Stimulated activated CD4-positive, alpha-beta T cell treated with anti-CD3 and anti-CD28 coated beads, TNF-alpha, amount 100 ng/mL, for 1 hour (primary cell): Measurements from ENCODE around the gene CABP4.
"Not testable (repeated sequence)": the region's sequence is repeated elsewhere in the genome, so short reads cannot be mapped to it uniquely, and the experiment has no call there.

Experiments
- DNase-seq, 3 donors: peaks; one replicate each; pipeline ENCODE4 v3.0.0-alpha.2; 2020; ENCODE audit warnings: low read depth in 3 of 3, low spot score in 1 of 3

The CABP4 gene

DNA sequence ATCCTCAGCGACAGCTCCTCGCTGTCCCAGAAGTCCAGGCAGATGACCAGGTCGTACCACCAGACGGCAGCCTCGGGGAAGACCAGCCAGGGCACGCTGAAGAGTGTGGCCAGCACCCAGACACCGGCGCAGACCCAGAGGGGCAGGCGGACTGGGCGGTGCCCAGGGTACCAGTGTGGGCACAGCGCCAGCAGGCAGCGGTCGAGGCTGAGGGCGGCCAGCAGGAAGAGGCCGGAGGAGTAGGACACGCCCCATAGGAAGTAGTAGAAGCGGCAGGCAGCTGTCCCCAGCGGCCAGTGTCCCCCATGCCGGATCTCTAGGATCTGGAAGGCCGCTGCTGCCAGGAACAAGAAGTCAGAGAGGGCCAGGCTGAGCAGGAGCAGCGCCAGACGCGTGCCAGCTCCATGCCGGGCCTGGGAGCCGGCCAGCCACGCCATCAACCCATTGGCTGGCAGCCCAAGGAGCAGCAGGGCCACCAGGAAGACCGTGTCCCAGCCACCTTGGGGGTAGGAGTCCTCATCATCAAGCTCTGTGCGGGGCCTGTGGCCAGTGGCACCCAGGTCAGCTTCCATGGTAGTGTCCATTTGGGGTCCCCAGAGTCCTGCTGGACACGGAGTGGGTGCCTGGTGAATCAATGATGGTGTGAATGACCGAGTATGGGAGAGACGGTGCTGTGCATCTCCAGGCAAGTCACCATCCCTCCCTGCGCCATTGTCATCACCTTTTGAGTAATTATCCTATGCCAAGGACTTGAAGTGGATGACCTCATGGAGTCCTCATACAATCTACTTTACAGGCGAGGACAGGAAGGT is 2.8 kb upstream of the CABP4 start, which contains the start of gene GPR152:
GPR152 (minus strand) TSS at position 589 of the 812 bp plus-strand sequence; CDS start at position 584, 5 bp downstream.
- DNase-seq = no peak

GRCh38 chr11:67453816-67454732 is 1.1 kb upstream of the CABP4 start:
- no peak for DNase-seq

DNA sequence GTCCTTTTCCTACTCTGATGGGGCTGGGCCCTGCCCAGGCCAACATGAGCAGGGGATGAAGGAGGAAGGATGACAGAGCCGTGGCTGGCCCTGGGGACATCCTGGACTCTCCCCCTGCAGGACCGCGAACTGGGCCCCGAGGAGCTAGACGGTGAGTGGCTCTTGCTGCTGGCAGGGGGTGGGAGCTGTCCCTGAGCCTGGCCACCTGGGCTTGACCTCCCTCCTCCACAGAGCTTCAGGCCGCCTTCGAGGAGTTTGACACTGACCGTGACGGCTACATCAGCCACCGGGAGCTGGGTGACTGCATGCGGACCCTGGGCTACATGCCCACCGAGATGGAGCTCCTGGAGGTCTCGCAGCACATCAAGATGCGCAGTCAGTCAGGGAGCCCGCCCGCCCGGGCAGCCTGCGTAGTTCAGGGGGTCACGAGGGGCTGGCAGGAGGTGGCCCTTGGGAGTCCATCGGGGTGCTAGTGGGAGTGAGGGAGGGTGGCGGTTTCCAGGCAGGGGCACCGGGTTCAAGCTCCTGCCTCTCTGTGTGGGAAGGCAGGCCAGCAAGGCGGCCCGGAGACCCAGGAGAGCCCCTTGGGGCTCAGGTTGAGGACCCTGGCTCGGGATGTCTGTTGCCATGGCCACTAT is 1.0 kb downstream of the CABP4 start:
- no peak for DNase-seq

GRCh38 chr11:67457453-67457852 is 2.3 kb downstream of the CABP4 start:
- DNase-seq = no peak

DNA sequence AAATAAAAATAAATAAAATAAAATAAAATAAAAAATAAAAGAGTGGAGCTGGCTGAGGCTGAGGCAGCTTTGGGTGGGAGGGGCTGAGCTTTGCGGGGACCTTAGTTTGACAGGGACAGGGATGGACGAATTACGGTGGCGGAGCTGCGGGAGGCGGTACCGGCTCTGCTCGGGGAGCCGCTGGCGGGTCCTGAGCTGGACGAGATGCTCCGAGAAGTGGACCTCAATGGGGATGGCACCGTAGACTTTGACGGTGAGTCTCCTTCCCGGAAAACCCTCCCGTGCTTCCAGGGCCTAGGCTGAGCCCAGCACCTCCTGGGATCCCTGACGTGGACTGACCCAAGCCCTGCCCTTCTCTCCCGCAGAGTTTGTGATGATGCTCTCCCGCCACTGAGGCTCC is 3.1 kb downstream of the CABP4 start:
- no peak for DNase-seq

- no peak for DNase-seq
Measured at GRCh38 chr11:67463186-67463585, 8.0 kb downstream of the CABP4 start.

DNA sequence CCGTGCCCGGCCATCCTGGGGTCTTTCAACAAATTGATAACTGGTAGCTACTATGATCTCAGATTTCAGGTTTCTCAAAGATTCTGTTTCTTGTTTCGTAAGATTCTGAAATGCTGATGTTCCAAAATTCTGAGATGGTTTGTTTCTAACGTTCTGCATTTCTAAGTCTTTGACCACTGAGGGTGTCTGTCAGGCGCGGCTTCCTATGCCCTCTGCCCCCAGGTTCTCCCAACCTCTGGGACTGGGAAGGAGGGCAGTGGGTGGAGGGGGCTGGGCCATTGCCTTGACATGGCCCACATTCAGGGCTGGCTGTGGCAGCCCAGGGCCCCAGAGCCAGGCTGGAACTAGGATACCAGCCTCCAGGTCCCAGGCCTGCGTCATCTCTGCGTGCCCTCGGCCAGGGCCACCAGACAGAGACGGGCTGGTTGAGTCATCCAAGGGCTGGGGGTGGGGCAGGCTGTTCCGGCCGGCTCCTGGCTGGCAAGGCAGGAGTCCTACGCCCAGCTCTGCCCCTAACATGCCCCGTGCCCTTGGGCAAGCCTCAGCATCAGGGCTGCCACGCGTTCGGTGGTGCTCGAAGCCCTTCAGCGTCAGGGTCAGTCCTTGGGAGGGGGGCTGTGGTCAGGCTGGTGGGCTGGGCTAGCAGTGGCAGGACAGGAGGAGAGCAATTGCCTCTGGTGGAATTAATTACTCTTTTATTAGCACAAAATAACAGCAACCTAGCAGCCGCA is 8.7 kb downstream of the CABP4 start:
- no peak for DNase-seq

GRCh38 chr11:67464411-67465188 is 9.4 kb downstream of the CABP4 start:
- DNase-seq = peak; percentile 86 to 89 (median 87)

- DNase-seq = no peak
Measured at GRCh38 chr11:67465189-67465510, 10.0 kb downstream of the CABP4 start.

- DNase-seq = not testable (repeated sequence)
Measured at GRCh38 chr11:67465530-67465929, 10.4 kb downstream of the CABP4 start.

GRCh38 chr11:67466367-67466766 is 11.2 kb downstream of the CABP4 start:
- no peak for DNase-seq

DNA sequence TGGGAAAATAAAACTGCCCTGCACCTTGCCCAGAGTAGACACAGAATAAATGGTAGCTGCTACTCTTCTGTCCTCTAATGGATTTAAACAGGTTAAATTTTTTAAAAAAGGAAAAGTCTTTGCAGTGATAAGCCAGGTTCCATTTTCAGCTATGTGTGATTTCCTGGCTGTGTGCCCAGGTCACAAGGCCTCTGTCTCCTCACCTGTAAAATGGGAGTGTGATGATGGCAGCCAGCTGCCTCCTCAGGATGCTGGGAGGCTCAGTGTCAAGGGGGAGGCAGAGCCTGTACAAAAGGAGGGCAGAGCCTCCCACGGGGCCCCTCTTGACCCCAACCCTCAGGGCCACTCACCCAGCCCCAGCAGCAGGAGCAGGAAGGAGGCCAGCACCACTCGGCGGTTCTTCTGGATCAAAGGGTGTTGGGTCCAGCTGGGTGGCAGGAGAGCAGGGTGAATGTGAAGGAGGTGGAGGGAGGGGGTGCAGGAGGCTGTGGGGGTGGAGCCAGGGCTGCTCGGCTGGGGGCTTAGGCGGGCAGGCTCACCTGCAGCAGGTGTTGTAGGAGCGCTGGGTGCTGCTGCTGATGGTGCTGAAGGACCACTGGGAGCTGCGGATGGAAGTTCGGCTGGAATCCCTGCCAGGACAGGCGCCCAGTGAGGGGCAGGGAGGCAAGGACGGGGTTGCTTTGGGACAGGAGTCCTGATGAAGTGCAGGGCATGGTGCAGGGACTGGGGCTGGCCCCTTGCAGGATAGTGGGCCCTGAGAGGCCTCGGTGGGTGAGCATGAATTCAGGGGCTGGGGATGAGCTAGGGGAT is 12.0 kb downstream of the CABP4 start:
- no peak for DNase-seq

GRCh38 chr11:67468056-67468455 is 12.9 kb downstream of the CABP4 start:
- DNase-seq = no peak

DNA sequence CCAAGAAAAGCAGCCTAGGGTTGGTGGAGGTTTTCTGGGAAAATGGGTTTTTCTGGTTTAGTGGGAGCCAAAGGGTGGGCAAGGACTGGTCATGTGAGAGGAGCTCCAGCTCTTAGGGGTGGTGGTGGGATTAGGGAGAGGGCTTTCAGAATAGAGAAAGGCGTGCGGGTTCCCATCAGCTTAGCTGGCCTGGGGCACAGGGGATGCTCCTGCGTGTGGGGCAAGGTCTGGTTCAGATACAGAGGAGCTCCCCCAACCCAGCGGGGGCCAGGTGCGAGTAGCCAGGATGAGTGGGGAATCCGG is 13.3 kb downstream of the CABP4 start:
- no peak for DNase-seq

DNA sequence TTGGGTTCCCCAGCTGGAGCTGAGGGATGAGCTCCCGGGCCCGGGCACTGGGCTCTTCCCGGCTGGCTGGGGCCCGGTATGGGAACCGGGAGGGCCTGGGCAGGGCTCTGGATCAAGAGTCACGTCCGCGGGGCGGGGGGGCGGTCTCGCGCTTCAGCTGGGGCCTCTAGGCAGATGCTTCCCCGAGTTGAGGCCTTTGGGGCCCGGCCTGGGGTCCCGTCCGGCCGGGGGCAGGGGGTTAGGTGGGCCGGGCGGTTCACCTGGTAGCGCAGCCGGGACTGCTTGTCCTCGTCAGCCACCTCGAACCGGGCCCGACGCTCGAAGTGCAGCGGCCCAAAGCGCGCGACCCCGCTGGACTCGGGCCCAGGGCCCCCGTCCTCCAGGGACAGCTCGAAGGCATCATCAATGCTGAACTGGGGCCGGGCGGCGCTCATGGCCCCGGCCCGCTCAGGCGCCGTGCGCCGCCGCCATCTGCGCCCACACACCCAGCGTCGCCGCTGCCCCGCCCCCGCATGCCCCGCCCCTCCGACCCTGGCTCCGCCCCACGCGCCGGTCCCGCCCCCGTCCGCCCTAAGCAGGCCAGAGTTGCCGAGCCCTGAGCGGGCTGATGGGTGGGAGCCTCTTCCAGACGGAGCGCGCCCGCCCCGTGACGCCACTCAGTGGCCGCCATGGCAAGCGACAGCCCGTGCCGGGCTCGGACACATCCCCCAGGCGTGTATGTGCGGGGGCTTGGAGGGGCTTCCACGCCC is 13.8 kb downstream of the CABP4 start, which contains the start of gene TMEM134:
TMEM134 (minus strand) TSS at position 493 of the 749 bp plus-strand sequence; CDS start at position 434, 59 bp downstream.
- peak; percentile 88 to 95 (median 90) for DNase-seq

DNA sequence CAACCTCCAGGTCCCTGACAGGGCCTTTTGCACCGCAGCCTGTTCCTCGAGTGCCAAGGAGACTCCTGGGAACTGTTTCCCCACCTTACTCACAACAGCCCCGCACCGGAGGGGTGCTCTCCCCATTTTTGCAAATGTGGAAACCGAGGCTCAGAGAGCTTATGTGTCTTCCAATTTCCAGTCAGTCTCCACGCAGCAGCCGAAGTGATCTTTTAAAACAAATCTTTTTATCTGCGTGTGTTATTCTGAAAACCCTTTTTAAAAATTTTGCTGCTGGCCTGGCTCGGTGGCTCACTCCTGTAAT is 14.3 kb downstream of the CABP4 start:
- DNase-seq = no peak

GRCh38 chr11:67470337-67471002 is 15.3 kb downstream of the CABP4 start:
- no peak for DNase-seq

DNA sequence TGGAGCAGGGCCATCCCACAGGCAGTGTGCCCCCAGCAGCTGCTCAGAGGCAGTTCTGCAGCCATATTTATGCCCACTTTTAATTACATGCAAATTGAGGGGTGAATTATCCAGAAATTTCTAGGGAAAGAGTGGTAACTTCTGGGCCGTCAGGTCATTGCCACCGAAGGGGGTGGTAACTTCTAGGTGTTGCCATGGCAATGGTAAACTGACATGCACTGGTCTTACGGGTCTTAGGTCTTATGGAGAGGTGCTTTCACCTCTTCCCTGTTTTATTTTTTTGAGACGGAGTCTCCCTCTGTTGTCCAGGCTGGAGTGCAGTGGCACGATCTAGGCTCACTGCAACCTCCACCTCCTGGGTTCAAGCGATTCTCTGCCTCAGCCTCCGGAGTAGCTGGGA is 17.7 kb downstream of the CABP4 start:
- DNase-seq = no peak
